Measurements from ENCODE around the gene BEND7.
"Not testable (repeated sequence)": the region's sequence is repeated elsewhere in the genome, so short reads cannot be mapped to it uniquely, and the experiment has no call there.

Gene BEND7

GRCh38 chr10:13427943-13428342 is 100.9 kb downstream of the BEND7 start:
- in situ Hi-C loops (cut with MboI; ENCODE audit: low sequenced_read_pairs), result not testable (repeated sequence)

GRCh38 chr10:13425397-13425796 is 103.4 kb downstream of the BEND7 start:
- in situ Hi-C loops (cut with MboI; ENCODE audit: low sequenced_read_pairs), result no loop called here

GRCh38 chr10:13422800-13423199 is 106.0 kb downstream of the BEND7 start:
- in situ Hi-C loops (cut with MboI; ENCODE audit: low sequenced_read_pairs), result no loop called here

GRCh38 chr10:13421382-13421917 is 107.4 kb downstream of the BEND7 start:
- in situ Hi-C loops (cut with MboI; ENCODE audit: low sequenced_read_pairs), result no loop called here

GRCh38 chr10:13420532-13421307 is 108.1 kb downstream of the BEND7 start:
- in situ Hi-C loops (cut with MboI; ENCODE audit: low sequenced_read_pairs), result no loop called here

GRCh38 chr10:13417459-13418126 is 111.2 kb downstream of the BEND7 start:
- in situ Hi-C loops (cut with MboI; ENCODE audit: low sequenced_read_pairs), result no loop called here

- in situ Hi-C loops (cut with MboI; ENCODE audit: low sequenced_read_pairs), result no loop called here
Measured at GRCh38 chr10:13416760-13417159, 112.1 kb downstream of the BEND7 start.

GRCh38 chr10:13414855-13415254 is 114.0 kb downstream of the BEND7 start:
- in situ Hi-C loops (cut with MboI; ENCODE audit: low sequenced_read_pairs), result no loop called here

GRCh38 chr10:13414137-13414536 is 114.7 kb downstream of the BEND7 start:
- in situ Hi-C loops (cut with MboI; ENCODE audit: low sequenced_read_pairs), result no loop called here

GRCh38 chr10:13412894-13413293 is 115.9 kb downstream of the BEND7 start:
- in situ Hi-C loops (cut with MboI; ENCODE audit: low sequenced_read_pairs), result no loop called here

GRCh38 chr10:13404791-13405190 is 124.0 kb downstream of the BEND7 start:
- in situ Hi-C loops (cut with MboI; ENCODE audit: low sequenced_read_pairs), result no loop called here

GRCh38 chr10:13404305-13404759 is 124.5 kb downstream of the BEND7 start:
- in situ Hi-C loops (cut with MboI; ENCODE audit: low sequenced_read_pairs), result no loop called here

- in situ Hi-C loops (cut with MboI; ENCODE audit: low sequenced_read_pairs), result not testable (repeated sequence)
Measured at GRCh38 chr10:13403426-13403825, 125.4 kb downstream of the BEND7 start.

- in situ Hi-C loops (cut with MboI; ENCODE audit: low sequenced_read_pairs), result no loop called here
Measured at GRCh38 chr10:13402021-13402420, 126.8 kb downstream of the BEND7 start.

- in situ Hi-C loops (cut with MboI; ENCODE audit: low sequenced_read_pairs), result no loop called here
Measured at GRCh38 chr10:13401142-13401541, 127.7 kb downstream of the BEND7 start.

- in situ Hi-C loops (cut with MboI; ENCODE audit: low sequenced_read_pairs), result no loop called here
Measured at GRCh38 chr10:13400196-13400965, 128.4 kb downstream of the BEND7 start.

- in situ Hi-C loops (cut with MboI; ENCODE audit: low sequenced_read_pairs), result no loop called here
Measured at GRCh38 chr10:13399752-13400151, 129.1 kb downstream of the BEND7 start.

GRCh38 chr10:13399236-13399635 is 129.6 kb downstream of the BEND7 start:
- in situ Hi-C loops (cut with MboI; ENCODE audit: low sequenced_read_pairs), result no loop called here

GRCh38 chr10:13397052-13397451 is 131.8 kb downstream of the BEND7 start:
- in situ Hi-C loops (cut with MboI; ENCODE audit: low sequenced_read_pairs), result no loop called here

- in situ Hi-C loops (cut with MboI; ENCODE audit: low sequenced_read_pairs), result no loop called here
Measured at GRCh38 chr10:13396369-13396768, 132.4 kb downstream of the BEND7 start.

GRCh38 chr10:13395540-13395939 is 133.3 kb downstream of the BEND7 start:
- in situ Hi-C loops (cut with MboI; ENCODE audit: low sequenced_read_pairs), result no loop called here
